ENCODE results near the gene ARSB. TPM values are rescaled to one million over a fixed set of nuclear protein-coding genes. Genes with fewer than 3 reads are reported as not detected.

ARSB gene
- total RNA-seq, 1 donor = 32.7 TPM

DNA sequence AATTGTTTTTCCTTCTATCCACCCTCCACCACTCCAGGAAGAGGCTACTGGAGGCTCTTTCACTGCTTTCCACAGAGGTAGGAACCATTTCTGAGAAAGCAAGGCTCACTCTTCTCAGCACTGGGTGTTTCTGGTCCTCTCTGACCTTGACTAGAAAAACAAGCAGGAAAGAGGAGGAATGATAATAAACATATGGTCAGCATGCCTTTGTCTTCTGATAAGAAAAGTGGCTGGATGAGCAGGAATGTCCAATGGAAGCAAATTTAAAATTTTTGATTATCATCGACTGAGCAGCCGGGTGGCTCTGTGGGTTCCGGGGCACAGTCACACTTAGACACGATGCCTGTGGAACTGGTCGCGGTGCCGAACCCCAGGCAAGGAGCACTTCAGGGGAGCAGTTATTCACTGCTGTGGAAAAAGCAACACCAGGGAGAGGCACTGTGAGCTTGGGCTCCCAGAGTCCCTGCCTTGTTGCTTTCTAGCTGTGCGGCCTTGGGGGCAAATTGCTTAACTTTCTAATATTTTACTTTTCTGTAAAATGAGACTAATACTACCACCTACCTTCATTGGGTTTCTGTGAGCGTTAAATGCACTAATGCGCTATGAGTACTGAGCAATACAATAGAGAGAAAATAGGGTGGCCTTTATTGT, 179.5 kb downstream of the ARSB start:
- TF ChIP-seq, protein P1, sequence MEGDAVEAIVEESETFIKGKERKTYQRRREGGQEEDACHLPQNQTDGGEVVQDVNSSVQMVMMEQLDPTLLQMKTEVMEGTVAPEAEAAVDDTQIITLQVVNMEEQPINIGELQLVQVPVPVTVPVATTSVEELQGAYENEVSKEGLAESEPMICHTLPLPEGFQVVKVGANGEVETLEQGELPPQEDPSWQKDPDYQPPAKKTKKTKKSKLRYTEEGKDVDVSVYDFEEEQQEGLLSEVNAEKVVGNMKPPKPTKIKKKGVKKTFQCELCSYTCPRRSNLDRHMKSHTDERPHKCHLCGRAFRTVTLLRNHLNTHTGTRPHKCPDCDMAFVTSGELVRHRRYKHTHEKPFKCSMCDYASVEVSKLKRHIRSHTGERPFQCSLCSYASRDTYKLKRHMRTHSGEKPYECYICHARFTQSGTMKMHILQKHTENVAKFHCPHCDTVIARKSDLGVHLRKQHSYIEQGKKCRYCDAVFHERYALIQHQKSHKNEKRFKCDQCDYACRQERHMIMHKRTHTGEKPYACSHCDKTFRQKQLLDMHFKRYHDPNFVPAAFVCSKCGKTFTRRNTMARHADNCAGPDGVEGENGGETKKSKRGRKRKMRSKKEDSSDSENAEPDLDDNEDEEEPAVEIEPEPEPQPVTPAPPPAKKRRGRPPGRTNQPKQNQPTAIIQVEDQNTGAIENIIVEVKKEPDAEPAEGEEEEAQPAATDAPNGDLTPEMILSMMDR (IDR thresholded peaks at IDR 0.05; ENCODE audit: insufficient read depth, low read length) = no peak
- no peak for DNase-seq (ENCODE audit: low read depth)
- H3K4me3 ChIP-seq (ENCODE audit: low read depth, low read length) = no peak overlapping the region

DNA sequence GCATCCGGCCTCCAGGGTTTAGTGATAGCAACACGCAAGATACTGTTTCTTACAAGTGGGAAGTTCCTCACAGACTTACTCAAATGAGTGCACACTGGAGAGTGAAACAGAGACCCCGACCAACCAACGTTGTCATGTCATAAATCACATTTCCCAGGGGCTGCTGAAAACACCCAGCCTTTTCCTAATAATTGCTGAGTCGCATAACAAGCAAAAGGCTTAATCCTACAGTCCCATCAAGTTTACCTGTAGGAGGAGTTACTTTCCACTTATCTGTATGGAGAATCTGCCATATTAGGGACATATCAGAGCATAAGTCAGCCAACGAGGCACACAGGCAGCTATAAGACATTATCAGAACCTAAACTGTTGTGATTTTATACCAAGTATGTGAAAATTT, 180.1 kb downstream of the ARSB start:
- no peak for DNase-seq (ENCODE audit: low read depth)
- H3K4me3 ChIP-seq (ENCODE audit: low read depth, low read length) = no peak overlapping the region
- TF ChIP-seq, protein P1 (IDR thresholded peaks at IDR 0.05; ENCODE audit: insufficient read depth, low read length) = no peak

GRCh38 chr5:78803941-78804340, 181.2 kb downstream of the ARSB start:
- no peak overlapping the region for H3K4me3 ChIP-seq (ENCODE audit: low read depth, low read length)
- TF ChIP-seq, protein P1 (IDR thresholded peaks at IDR 0.05; ENCODE audit: insufficient read depth, low read length) = no peak
- no peak for DNase-seq (ENCODE audit: low read depth)

GRCh38 chr5:78803353-78803752, 181.8 kb downstream of the ARSB start:
- peak; percentile 93 for DNase-seq (ENCODE audit: low read depth)
- TF ChIP-seq, protein P1 (IDR thresholded peaks at IDR 0.05; ENCODE audit: insufficient read depth, low read length) = no peak

GRCh38 chr5:78801413-78801812, 183.7 kb downstream of the ARSB start:
- no peak overlapping the region for H3K4me3 ChIP-seq (ENCODE audit: low read depth, low read length)
- no peak for DNase-seq (ENCODE audit: low read depth)
- TF ChIP-seq, protein P1 (IDR thresholded peaks at IDR 0.05; ENCODE audit: insufficient read depth, low read length) = no peak

More at GRCh38 chr5:78803353-78803752, 181.8 kb downstream of the ARSB start:
- H3K4me3 ChIP-seq (ENCODE audit: low read depth, low read length) = no peak overlapping the region

DNA sequence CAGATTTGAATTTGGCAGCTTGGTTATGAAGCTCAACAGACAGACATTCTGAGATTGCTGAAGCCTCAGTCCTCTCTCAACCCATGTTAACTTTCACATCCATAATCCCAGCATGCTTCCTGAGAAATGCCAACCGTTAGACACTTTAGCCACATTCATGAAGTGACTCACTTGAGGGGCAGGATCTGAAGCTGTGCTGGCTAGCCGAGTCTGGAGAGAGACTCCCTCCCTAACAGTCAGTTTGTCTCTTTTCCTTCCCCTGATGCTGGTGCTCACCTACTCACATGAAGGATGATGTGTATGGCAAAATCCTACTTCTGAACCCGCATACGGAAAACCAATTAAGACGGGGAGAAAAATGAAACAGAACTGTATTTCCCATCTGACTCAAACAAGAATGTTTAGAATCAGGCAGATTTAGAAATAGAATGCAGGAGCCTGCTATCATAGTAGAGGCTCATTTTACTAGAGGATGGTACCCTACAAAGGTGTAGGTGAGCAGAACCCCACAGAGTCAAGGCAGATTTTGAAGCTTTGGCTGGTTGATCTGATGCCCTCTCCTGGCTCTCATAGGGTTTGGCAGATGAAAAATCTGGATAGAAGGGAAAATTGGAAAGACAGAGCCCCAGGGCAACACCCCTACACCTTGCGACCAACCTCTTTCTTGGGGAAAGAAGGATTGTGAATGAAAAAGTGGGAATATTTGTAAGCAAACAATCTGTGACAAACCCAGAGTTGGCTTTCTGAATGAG, 185.7 kb downstream of the ARSB start:
- DNase-seq (ENCODE audit: low read depth) = peak; percentile 53
- no peak overlapping the region for H3K4me3 ChIP-seq (ENCODE audit: low read depth, low read length)

More for the DNA sequence above, 185.7 kb downstream of the ARSB start:
- TF ChIP-seq, protein P1 (IDR thresholded peaks at IDR 0.05; ENCODE audit: insufficient read depth, low read length) = peak; percentile 19
